Measurements from ENCODE around the gene OLFML3. TPM values are rescaled to one million over a fixed set of nuclear protein-coding genes. Genes with fewer than 3 reads are reported as not detected.

OLFML3 gene
- total and polyA plus RNA-seq, 2 donors (not counting 3 experiments of a cell fraction or from before 2014, with no cell fraction given) = 3.4 to 3.9 TPM

DNA sequence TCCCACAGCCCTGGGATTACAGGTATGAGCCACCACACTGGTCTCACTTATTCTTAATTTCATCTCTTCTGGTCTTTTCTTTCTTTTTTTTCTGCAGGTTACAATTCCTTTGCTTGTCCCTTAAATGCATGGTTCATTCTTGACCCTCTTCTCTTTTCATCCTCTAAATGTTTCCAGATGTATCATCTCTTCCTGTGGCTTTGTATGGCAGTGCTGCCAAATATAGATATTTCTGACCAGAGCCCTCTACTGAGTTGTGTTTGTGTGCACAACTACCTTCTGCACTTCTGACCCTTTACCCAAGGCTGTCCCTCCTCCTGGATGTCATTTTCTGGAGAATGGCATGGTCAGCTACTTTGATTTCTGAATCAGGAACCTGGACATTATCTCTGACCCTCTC is 32.5 kb downstream of the OLFML3 start:
- BruUV-seq (replicated peaks) = no TSS peak
- ChIA-PET CTCF (no interaction called here), POLR2A (no interaction called here)
- intact Hi-C loops (cut with micrococcal nuclease) = no loop called here
- H3K36me3 ChIP-seq (ENCODE audit: control insufficient read depth in 2 of 2, extremely low read depth in 1 of 2, insufficient read depth in 2 of 2, low read length in 2 of 2) = no peaks in the 10 kb centered on the region
- no peaks in the 10 kb centered on the region for H3K79me2 ChIP-seq (ENCODE audit: control insufficient read depth, insufficient read depth, low read length)
- no peaks in the 10 kb centered on the region for H3K9me3 ChIP-seq (replicated peaks; ENCODE audit: control insufficient read depth, insufficient read depth, low read length)
- no peak overlapping the region for H3K4me3 ChIP-seq (replicated peaks in 1 of 3; ENCODE audit: insufficient read depth in 1 of 3, low read depth in 1 of 3, low read length in 3 of 3)
- H3K9ac ChIP-seq (replicated peaks; ENCODE audit: extremely low read depth, insufficient read depth, low read length) = no peak overlapping the region
- no peaks in the 10 kb centered on the region for H3K4me1 ChIP-seq (ENCODE audit: control insufficient read depth, extremely low read depth, insufficient read depth, low read length)
- no peak overlapping the region for H3K27ac ChIP-seq (ENCODE audit: insufficient read depth, low read depth, low read length)
- dilution Hi-C loops (cut with MboI; ENCODE audit: extremely low pct_ligation_motif_present, low sequenced_read_pairs) = no loop called here
- H2AFZ ChIP-seq (ENCODE audit: low read depth, low read length) = no peak overlapping the region
- no peaks in the 10 kb centered on the region for H3K9me1 ChIP-seq (replicated peaks; ENCODE audit: control insufficient read depth, extremely low read depth, insufficient read depth, low read length)
- TF ChIP-seq GATA2 (IDR thresholded peaks at IDR 0.05; ENCODE audit: insufficient read depth, insufficient read length, low read depth, low read length) = no peak
- no peak for TF ChIP-seq MYC (IDR thresholded peaks at IDR 0.05; ENCODE audit: low read depth, low read length)
- TF ChIP-seq, protein P1, sequence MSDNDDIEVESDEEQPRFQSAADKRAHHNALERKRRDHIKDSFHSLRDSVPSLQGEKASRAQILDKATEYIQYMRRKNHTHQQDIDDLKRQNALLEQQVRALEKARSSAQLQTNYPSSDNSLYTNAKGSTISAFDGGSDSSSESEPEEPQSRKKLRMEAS (IDR thresholded peaks at IDR 0.05; ENCODE audit: insufficient read depth, insufficient read length) = no peak
- TF ChIP-seq JUN (IDR thresholded peaks at IDR 0.05; ENCODE audit: borderline replicate concordance, insufficient read depth, insufficient read length, low read depth) = no peak
- TF ChIP-seq EZH2 (IDR thresholded peaks at IDR 0.05; ENCODE audit: borderline replicate concordance, low read depth, low read length, severe bottlenecking) = no peak
- TF ChIP-seq FOS (IDR thresholded peaks at IDR 0.05; ENCODE audit: borderline replicate concordance, insufficient read depth, low read length) = no peak
- TF ChIP-seq, protein P2, sequence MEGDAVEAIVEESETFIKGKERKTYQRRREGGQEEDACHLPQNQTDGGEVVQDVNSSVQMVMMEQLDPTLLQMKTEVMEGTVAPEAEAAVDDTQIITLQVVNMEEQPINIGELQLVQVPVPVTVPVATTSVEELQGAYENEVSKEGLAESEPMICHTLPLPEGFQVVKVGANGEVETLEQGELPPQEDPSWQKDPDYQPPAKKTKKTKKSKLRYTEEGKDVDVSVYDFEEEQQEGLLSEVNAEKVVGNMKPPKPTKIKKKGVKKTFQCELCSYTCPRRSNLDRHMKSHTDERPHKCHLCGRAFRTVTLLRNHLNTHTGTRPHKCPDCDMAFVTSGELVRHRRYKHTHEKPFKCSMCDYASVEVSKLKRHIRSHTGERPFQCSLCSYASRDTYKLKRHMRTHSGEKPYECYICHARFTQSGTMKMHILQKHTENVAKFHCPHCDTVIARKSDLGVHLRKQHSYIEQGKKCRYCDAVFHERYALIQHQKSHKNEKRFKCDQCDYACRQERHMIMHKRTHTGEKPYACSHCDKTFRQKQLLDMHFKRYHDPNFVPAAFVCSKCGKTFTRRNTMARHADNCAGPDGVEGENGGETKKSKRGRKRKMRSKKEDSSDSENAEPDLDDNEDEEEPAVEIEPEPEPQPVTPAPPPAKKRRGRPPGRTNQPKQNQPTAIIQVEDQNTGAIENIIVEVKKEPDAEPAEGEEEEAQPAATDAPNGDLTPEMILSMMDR (IDR thresholded peaks at IDR 0.05; ENCODE audit: extremely low read depth in 1 of 2, insufficient read depth in 1 of 2, low read depth in 1 of 2, low read length in 2 of 2) = no peak
- no peak for TF ChIP-seq POLR2A (IDR thresholded peaks at IDR 0.05; ENCODE audit: low read depth, low read length)
- TF ChIP-seq POLR2AphosphoS5 (IDR thresholded peaks at IDR 0.05; ENCODE audit: insufficient read depth, low read depth, low read length) = no peak
- H3K27me3 ChIP-seq (ENCODE audit: control insufficient read depth in 2 of 2, insufficient read depth in 2 of 2, low read length in 2 of 2) = peaks cover 0 to 4% of the 10 kb centered on the region in 2 experiments
- no peaks in the 10 kb centered on the region for H4K20me1 ChIP-seq (replicated peaks; ENCODE audit: control insufficient read depth, extremely low read depth, insufficient read depth, low read length)
- FAIRE-seq = no peak
- DNase-seq (ENCODE audit: low read depth, low spot score) = no peak
- H3K4me2 ChIP-seq (ENCODE audit: insufficient read depth, low read length) = no peak overlapping the region
